MCF 10A (cell line): ENCODE measurements around the gene EHMT2. TPM values are rescaled to one million over a fixed set of nuclear protein-coding genes. Genes with fewer than 3 reads are reported as not detected.
"Not testable (repeated sequence)": the region's sequence is repeated elsewhere in the genome, so short reads cannot be mapped to it uniquely, and the experiment has no call there.

Source experiments
- BruUV-seq: library from RNA; stranded (reverse); fragments of 400-500 nt; replicated peaks from 2 replicates; lab custom pipeline; 2021; lab: Mats Ljungman, UMichigan
- CTCF ChIA-PET: fragments of 300-600 bp; sonication (Branson Sonifier 250); formaldehyde crosslinking; extraction: SDS; loops from one replicate; lab custom pipeline; 2021; ENCODE audit warnings: antibody characterized with exemption, inconsistent platforms; lab: Yijun Ruan, JAX
- POLR2A ChIA-PET: fragments of 300-600, 350-650 bp; sonication (Branson Sonifier 250); formaldehyde crosslinking; extraction: SDS; loops from one replicate; lab custom pipeline; 2020; ENCODE audit warnings: antibody characterized with exemption, inconsistent platforms; lab: Yijun Ruan, JAX
- DNase-seq: peaks from one replicate; pipeline ENCODE4 v3.0.0-alpha.2; 2018; ENCODE audit not compliant: unreplicated experiment
- H3K27ac Mint-ChIP-seq: one replicate; pipeline ENCODE4 v1.8.0; 2022; ENCODE audit warnings: mild to moderate bottlenecking, low read depth, mixed read lengths; ENCODE audit not compliant: unreplicated experiment
- H3K27me3 Mint-ChIP-seq: one replicate; pipeline ENCODE4 v1.8.0; 2022; ENCODE audit warnings: mixed read lengths; ENCODE audit not compliant: insufficient read depth, unreplicated experiment
- H3K36me3 Mint-ChIP-seq: one replicate; pipeline ENCODE4 v1.8.0; 2022; ENCODE audit warnings: mild to moderate bottlenecking, moderate library complexity, mixed read lengths; ENCODE audit not compliant: insufficient read depth, unreplicated experiment
- H3K4me1 Mint-ChIP-seq: one replicate; pipeline ENCODE4 v1.8.0; 2022; ENCODE audit warnings: mixed read lengths; ENCODE audit not compliant: insufficient read depth, unreplicated experiment
- H3K4me3 Mint-ChIP-seq: one replicate; pipeline ENCODE4 v1.8.0; 2022; ENCODE audit warnings: mild to moderate bottlenecking, moderate library complexity, mixed read lengths; ENCODE audit not compliant: unreplicated experiment
- H3K9me3 Mint-ChIP-seq: one replicate; pipeline ENCODE4 v1.8.0; 2022; ENCODE audit warnings: mixed read lengths; ENCODE audit not compliant: unreplicated experiment
- intact Hi-C: fragments of 100-400 bp; cut with micrococcal nuclease; formaldehyde crosslinking; loops from 2 replicates; pipeline ENCODE4 v1.14.1; 2022
- total RNA-seq: library from RNA; stranded (reverse); gene quantifications from 2 replicates; pipeline ENCODE4 v1.2.3, GENCODE V29; 2022
- TF ChIP-seq, protein P1 (sequence below): fragments of 200-600 bp; IDR thresholded peaks from one replicate; pipeline ENCODE4 v1.8.0; 2022; ENCODE audit warnings: antibody characterized with exemption, mild to moderate bottlenecking; ENCODE audit not compliant: unreplicated experiment

EHMT2 gene
- total RNA-seq, 1 experiment from 2014 or later = 20.2 TPM

GRCh38 chr6:31871046-31871659, 26.3 kb downstream of the EHMT2 start:
- DNase-seq = no peak
- intact Hi-C loops = no loop called here
- POLR2A ChIA-PET = no interaction called here
- TF ChIP-seq, protein P1, sequence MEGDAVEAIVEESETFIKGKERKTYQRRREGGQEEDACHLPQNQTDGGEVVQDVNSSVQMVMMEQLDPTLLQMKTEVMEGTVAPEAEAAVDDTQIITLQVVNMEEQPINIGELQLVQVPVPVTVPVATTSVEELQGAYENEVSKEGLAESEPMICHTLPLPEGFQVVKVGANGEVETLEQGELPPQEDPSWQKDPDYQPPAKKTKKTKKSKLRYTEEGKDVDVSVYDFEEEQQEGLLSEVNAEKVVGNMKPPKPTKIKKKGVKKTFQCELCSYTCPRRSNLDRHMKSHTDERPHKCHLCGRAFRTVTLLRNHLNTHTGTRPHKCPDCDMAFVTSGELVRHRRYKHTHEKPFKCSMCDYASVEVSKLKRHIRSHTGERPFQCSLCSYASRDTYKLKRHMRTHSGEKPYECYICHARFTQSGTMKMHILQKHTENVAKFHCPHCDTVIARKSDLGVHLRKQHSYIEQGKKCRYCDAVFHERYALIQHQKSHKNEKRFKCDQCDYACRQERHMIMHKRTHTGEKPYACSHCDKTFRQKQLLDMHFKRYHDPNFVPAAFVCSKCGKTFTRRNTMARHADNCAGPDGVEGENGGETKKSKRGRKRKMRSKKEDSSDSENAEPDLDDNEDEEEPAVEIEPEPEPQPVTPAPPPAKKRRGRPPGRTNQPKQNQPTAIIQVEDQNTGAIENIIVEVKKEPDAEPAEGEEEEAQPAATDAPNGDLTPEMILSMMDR = no peak
- no TSS peak for BruUV-seq
- H3K27ac Mint-ChIP-seq = no peak overlapping the region
- H3K4me3 Mint-ChIP-seq = no peak overlapping the region
- H3K9me3 Mint-ChIP-seq = no peaks in the 10 kb centered on the region
- H3K36me3 Mint-ChIP-seq = no peaks in the 10 kb centered on the region
- no peaks in the 10 kb centered on the region for H3K4me1 Mint-ChIP-seq
- H3K27me3 Mint-ChIP-seq = no peaks in the 10 kb centered on the region
- CTCF ChIA-PET = interaction anchor here (1.1 kb wide), 1 partner anchor 16 kb away, joined by 4 read pairs; no protein-coding TSS in a partner anchor

GRCh38 chr6:31870385-31870921, 27.0 kb downstream of the EHMT2 start:
- TF ChIP-seq, protein P1 = no peak
- no peaks in the 10 kb centered on the region for H3K36me3 Mint-ChIP-seq
- H3K27ac Mint-ChIP-seq = no peak overlapping the region
- DNase-seq = no peak
- CTCF ChIA-PET = interaction anchor here (1.1 kb wide), 1 partner anchor 17 kb away, joined by 4 read pairs; no protein-coding TSS in a partner anchor
- POLR2A ChIA-PET = no interaction called here
- no peak overlapping the region for H3K4me3 Mint-ChIP-seq
- BruUV-seq = no TSS peak
- H3K9me3 Mint-ChIP-seq = no peaks in the 10 kb centered on the region
- intact Hi-C loops = no loop called here
- H3K4me1 Mint-ChIP-seq = no peaks in the 10 kb centered on the region
- no peaks in the 10 kb centered on the region for H3K27me3 Mint-ChIP-seq

DNA sequence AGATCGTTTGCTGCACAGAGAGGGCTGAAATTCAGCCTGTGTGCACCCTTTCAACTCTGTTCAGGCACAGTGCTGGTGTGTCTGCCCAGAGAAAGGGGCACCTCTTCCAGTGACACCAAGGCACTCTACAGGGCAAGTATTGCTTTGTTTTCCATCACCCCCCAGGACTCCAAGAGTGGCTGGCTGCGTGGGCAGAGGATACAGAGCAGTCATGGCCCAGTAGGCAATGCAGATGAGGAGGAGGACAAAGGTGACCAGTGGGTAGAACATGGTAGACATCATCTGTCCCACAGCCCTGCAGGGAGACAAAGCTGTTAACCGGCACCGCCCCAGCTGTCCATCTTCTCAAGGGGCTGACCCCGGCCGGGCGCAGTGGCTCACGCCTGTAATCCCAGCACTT, 28.2 kb downstream of the EHMT2 start:
- ChIA-PET CTCF (interaction anchor here (0.6 kb wide), 1 partner anchor 81 kb away, joined by 3 read pairs; no protein-coding TSS in a partner anchor), POLR2A (no interaction called here)
- Mint-ChIP-seq H3K4me1 (no peaks in the 10 kb centered on the region), H3K36me3 (no peaks in the 10 kb centered on the region), H3K9me3 (no peaks in the 10 kb centered on the region), H3K27ac (no peak overlapping the region), H3K4me3 (no peak overlapping the region), H3K27me3 (no peaks in the 10 kb centered on the region)
- DNase-seq = no peak
- TF ChIP-seq, protein P1 = no peak
- intact Hi-C loops = no loop called here
- no TSS peak for BruUV-seq

DNA sequence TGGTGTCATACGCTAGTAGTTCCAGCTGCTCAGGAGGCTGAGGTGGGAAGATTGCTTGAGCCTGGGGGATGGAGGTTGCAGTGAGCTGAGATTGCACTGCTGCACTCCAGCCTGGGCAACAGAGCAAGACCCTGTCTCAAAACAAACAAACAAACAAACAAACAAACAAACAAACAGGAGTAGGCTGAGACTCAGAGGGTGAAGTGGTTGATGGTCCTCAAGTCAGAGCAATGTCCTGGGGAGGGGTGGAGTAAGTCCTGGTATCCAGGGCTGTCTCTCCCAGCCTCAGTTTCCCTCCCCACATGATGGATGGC, 28.9 kb downstream of the EHMT2 start:
- POLR2A ChIA-PET = interaction anchor here (0.6 to 1.4 kb wide), 4 partner anchors 30 to 137 kb away, joined by 3 to 5 read pairs (median 4); partner anchors contain the start of genes HSPA1A and HSPA1L
- BruUV-seq, H3K4me1 Mint-ChIP-seq, intact Hi-C loops, H3K27ac Mint-ChIP-seq, H3K36me3 Mint-ChIP-seq, H3K4me3 Mint-ChIP-seq, DNase-seq, H3K27me3 Mint-ChIP-seq, H3K9me3 Mint-ChIP-seq: not testable (repeated sequence)
- CTCF ChIA-PET = interaction anchor here (0.6 to 0.9 kb wide), 3 partner anchors 15 to 957 kb away, joined by 3 to 4 read pairs (median 4); no protein-coding TSS in a partner anchor
